Measurements from ENCODE around the gene C1orf232.

GRCh38 chr1:26122988-26123973 lies 45.5 kb downstream of the C1orf232 start:
- TF ChIP-seq, protein P1, sequence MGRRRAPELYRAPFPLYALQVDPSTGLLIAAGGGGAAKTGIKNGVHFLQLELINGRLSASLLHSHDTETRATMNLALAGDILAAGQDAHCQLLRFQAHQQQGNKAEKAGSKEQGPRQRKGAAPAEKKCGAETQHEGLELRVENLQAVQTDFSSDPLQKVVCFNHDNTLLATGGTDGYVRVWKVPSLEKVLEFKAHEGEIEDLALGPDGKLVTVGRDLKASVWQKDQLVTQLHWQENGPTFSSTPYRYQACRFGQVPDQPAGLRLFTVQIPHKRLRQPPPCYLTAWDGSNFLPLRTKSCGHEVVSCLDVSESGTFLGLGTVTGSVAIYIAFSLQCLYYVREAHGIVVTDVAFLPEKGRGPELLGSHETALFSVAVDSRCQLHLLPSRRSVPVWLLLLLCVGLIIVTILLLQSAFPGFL (CRISPR knock-in tag; IDR thresholded peaks at IDR 0.05) = no peak
- TF ChIP-seq SMARCC2 (IDR thresholded peaks at IDR 0.05; ENCODE audit: low read depth) = peak; percentile 92
- peak; percentile 84 for TF ChIP-seq JUND (IDR thresholded peaks at IDR 0.05; ENCODE audit: borderline replicate concordance, low read depth, low read length)
- peak; percentile 91 for TF ChIP-seq JUND (tag; IDR thresholded peaks at IDR 0.05; ENCODE audit: borderline replicate concordance, low read depth, low read length)
- no peak for TF ChIP-seq HDAC6 (IDR thresholded peaks at IDR 0.05; ENCODE audit: low read depth, low read length)
- no peak for TF ChIP-seq POLR3A (IDR thresholded peaks at IDR 0.05; ENCODE audit: borderline replicate concordance, extremely low read depth, insufficient read depth, insufficient read length)
- TF ChIP-seq NR2F6 (CRISPR knock-in tag; IDR thresholded peaks at IDR 0.05) = no peak
